GM18526 (cell line): ENCODE data around the gene NUP42.

Experiments used
- POLR2A ChIP-seq: IDR thresholded peaks from 3 replicates; pipeline ENCODE4 v1.6.1; 2011; ENCODE audit not compliant: insufficient read length; ENCODE audit errors: extremely low read depth

NUP42 gene

DNA sequence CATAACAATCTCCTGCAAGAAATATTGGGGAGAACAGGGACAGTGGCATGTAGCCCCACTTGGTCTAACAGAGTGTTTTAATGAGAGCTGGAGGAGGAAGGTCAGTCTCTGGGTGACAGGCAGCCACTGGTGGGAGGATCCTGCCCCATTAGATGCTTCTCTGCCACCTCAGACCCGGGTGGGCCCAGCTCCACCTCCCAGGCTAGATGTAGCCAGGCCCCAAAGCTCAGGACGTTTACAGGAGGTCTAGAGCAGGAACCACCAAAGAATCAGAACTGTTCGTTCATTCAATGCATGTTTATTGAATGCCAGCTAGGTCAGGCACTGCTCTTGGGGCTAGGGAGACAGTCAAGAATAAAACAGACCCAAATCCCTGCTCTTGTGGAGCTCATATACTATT lies 36.3 kb downstream of the NUP42 start:
- no peak for TF ChIP-seq POLR2A

DNA sequence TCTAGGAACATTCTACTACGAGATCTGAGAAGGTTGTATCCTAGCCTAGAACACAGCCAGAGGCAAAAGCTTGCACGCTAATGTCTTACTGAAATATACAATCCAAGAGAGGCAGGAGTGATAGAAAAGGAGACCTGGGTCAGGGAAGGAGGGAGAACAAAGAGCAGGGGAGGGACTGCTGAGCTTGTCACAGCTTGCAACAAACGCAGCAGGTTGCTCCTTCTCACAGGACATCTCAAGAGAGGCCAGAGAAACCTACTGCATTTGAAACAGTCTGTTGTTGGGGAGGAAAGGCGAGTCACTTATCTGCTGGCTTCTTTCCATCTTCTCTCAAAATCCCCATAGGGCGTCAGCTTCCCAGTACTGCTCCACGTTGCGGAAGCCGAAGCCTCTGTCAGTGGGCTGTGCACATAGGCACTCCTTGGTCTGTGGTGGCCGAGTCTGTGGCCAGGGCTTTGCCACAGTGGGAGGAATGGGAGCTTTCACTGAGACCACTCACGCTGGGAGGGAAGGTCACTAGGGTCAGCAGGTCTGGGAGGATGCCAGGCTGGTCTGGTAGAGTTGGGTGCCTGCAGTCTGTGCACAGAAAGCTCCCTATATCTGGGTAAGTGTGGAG lies 39.0 kb downstream of the NUP42 start:
- no peak for TF ChIP-seq POLR2A

DNA sequence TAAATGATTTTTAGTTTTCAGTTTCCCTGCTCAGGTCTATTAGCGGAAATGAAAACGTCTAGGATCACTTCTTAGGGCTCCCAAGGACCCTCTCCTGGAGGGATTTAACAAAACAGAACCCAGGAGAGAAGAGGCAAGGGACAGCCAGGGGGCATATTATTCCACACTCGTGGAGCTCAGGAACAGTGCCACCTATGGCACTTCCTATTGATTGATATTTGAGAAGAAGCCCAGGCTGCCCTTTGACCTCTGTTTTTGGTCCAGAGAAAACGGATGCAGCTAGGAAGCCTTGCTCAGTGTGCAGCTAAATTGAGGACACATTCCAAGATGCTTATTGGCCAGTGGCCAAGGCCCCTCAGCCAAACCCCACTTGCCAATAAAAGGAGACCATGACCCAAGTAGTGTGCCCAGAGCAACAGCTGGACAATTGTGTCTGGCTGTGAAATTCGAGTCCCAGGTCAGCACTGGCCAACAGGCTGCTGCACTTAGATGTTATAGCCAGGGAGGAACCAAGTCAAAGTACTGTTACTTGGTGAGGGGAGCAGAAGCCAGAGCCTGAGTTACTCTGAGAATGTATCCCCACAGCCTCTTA lies 40.7 kb downstream of the NUP42 start:
- no peak for TF ChIP-seq POLR2A

DNA sequence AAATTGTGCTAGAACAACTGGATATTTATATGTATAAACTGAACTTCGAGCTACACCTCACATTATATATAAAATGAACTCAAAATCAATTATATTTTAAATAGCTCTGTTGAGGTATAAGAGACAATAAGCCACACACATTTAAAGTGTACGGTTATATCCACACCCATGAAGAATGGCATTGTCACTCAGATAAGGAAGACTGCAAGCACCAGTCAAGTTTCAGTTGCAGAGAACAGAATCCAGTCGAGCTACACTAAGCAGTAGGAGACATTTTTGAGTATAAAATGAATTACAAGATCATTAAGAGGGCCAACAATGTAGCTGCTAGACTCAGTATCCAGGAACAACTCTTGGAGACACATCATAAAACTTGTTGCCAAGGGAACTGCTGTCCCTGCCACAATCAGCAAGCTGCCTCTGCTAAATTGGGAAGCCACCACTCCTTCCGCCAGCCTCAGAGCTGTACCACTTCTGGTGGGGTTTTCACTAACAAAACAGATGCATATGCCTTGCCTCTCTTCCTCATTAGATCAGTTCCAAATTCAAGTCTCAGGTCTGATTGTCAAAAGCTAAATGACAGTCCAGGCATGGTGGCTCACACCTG lies 45.1 kb downstream of the NUP42 start:
- TF ChIP-seq POLR2A = no peak

DNA sequence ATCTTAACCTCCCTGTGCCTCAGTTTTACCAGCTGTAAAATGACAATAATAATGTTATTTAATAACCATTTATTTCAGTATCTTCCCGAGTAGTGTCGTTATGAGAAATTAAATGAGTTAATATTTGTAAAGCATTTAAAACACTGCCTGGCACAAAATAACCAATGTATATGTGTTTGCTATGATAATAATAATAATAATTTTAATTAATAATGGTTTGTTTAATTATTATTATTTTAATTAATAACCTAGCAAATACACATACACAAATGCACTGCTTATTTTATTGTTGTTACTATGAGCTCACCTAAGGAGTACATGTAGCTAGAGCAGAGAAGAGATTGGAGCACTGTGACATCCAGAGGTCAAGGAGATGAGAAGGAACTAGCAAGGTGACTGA lies 46.6 kb downstream of the NUP42 start:
- TF ChIP-seq POLR2A = no peak

DNA sequence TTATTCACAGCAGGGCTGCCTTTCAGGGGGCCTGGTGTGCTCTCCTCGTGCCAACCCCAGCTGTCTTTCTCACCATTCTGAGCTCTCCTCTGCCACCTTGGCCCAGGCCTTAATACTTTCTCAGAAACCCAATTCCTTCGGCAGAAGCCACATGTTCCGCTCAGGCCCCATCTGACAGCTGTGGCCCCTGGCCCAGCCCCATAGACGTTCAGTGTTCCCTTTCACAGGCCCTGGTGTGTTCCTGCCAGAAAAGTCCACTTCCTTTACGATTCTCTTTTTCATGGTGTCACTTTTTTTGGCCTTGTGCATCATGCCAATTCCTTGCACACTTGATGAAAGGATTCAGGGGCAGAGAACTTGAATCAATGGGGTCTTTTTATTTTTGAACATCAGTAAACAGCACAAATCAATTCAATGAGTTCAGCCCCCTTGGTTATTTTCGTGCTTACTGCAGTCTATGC lies 48.8 kb downstream of the NUP42 start:
- no peak for TF ChIP-seq POLR2A

DNA sequence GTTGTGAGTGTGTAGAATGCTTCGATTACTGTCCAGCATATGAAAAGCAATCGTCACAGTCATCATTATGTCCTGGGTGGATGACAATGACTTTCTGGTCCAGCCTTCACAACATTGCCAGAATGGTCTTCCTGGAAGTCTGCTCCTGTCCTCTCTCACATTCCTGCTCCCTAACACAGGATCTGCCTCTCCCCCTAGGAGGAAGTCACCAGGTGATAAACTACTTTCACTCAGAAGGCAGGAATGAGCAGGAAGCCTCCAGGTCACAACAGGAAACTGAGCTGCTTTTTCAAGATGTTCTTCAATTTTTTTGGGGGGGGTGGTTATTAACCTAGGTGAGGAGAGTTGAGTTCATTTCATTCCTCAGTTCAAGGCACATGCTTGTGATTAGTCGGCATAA lies 51.1 kb downstream of the NUP42 start:
- TF ChIP-seq POLR2A = no peak

DNA sequence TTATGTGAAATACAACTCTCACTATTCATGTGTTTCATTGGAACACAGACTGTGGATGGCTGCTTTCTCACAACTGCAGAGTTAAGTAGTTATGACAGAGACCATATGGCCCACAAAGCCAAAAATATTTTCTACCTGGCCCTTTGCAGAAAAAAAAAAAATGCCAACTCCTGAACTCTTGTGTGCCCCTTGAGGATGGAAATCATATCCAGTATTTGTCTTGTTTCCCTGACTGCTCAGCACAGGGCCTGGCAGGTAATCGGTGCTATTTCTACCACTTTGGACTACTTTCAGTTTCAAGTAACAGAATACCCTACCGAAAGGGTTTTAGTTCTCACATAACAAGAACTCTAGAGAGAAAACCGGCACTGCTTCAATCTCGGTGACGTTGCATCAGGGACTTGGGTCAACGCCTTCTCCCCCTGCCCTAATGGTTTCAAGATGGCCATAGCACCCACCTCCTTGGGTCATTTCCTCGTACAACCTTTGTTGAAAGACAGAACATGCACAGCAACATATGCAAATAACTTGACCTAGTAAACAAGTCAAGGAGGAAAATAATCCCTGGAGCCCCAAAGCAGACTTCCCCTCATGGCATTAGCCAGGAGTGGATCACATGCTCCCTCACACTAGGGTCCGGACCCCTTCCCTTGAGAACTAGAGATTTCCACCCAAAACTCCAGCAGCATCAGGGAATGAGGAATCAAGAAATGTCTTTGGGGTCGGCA lies 52.9 kb downstream of the NUP42 start:
- no peak for TF ChIP-seq POLR2A

DNA sequence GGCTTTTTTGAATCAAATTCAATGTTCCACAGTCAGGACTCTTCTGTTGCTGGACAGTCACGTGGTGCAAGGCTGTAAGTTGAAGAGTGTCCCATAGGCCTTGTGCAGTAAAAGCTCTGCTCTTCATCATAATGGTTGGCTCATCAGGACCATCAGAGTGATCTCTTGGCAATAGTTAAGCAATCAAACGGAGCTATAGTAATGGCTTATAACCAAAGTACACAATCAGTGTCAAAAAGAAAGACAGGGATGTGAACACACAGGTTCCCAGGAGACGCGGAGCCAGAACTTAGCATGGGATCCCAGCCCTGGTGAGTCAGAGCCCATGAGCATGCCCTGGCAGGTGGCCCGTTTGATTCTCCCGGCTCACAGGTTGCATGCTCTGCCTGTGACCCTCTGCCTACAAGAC lies 54.0 kb downstream of the NUP42 start:
- no peak for TF ChIP-seq POLR2A

DNA sequence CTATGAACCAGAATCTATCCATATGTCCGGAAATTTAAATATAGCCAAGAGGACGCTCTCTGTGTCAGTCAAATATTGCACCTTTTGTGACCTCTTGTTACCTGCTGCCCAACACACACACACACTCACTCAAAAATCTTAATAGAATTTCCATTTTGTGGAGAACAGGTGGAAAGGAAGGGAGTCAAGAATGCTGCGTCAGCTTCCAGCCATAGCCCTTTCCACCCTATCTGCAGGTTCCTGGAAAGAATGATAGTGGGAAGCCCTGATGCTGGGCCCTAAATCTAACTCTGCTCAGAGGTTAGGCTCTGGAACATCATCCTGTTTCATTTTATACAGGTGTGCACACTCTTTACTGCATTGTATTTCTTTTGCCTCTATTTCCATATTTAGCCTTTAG lies 55.2 kb downstream of the NUP42 start:
- no peak for TF ChIP-seq POLR2A

DNA sequence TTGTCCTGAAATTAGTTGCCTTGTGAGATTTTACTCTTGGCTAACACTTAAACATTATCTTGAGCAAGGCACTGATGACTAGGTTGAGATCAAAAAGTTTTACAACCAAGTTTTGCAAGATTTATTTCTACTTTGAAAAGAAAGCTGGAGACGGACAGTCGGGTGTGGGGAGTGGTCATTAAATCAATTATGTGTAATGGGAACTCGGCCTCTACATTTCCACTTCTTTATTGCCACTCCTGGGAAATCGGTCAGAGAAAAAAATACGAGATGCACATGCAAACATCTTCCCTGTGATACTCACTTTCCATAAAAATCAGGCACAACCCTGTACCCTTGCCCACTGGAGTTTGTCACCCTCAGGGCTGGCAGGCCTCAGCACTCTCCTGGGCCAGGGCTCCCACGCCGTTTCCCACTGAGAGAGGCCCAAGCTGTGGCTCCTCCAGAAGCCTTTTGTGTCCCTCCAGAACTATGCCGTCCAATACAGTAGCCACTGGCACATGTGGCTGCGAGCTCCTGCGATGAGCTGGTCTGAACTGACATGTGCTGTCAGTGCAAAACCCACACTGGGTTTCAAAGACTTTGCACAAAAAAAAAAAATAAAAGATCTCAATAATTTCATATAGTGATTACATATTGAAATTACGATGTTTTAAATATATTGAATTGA lies 57.3 kb downstream of the NUP42 start:
- TF ChIP-seq POLR2A = no peak

DNA sequence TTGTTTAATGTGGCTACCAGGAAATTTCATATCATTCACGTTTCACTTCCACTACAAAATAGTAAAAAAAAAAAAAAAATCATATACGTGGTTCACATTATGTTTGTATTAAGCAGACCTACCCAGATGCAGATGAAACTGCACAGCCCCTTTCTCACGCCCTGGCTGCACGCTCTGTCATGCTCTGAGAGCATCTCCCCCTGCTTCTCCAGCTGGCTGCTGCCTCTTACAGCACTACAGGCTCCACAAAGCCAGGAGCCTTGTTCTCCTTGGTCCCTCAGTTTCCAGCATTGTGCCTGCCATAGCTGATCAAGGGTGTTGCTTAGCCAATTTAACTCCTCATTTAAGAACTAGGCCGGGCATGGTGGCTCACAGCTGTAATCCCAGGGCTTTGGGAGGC lies 57.9 kb downstream of the NUP42 start:
- TF ChIP-seq POLR2A = no peak

DNA sequence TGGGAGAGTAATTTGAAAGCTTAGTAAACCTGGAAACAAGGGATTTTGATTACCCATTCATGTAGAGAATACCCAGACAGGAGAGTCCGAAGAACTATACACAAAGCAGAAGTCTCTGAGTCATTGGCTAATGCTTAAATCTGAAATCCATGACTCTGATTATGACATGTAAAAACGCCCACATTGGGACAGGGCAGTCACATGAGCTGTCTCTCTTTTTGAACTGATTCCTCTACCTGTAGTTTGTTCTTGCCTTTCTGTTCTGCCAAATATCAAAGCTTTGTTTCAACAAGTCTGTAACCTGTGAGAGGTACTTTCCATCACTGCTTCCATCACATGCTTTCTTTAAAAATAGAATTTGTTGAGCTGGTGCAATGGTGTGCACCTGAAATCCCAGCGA lies 60.5 kb downstream of the NUP42 start:
- no peak for TF ChIP-seq POLR2A

DNA sequence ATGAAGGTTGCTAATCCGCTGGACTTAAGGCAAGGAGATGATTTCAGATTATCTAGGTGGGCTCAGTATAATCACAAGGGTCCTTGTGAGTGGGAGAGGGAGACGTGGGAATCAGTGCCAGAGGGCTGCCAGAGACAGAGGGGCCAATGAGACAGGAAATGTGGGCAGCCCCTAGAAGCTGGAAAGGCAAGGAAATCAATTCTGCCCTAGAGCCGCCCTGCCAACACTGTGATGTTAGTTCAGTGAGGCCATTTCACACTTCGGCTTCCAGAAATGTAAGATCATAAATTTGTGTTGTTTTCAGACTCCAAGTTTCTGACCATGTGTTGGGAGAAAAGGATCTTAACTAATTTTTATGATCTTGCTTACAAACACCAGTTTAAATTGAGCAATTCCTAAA lies 61.1 kb downstream of the NUP42 start:
- TF ChIP-seq POLR2A = no peak

DNA sequence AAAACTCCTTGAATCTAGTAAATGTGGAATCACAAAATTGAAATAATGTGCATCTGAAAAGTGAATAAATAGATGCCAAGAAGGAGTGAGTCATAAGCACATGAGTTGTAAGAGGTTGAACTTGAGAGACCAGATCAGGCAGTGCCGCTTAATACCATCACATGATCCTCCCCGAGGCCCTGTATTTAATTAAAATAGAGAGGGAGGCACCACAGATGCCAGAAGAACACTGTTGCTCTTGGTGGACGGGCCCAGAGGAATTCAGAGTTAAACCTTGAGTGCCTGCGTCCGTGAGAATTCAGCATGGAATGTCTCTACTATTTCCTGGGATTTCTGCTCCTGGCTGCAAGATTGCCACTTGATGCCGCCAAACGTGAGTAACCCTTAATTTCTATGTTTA lies 64.7 kb downstream of the NUP42 start, which contains the start of gene GPNMB:
GPNMB (plus strand) TSS at position 221 of the 400 bp plus-strand sequence; CDS start at position 304, 83 bp downstream.
- no peak for TF ChIP-seq POLR2A
